ENCODE measurements around the gene POC1A.
"Not testable (repeated sequence)": the region's sequence is repeated elsewhere in the genome, so short reads cannot be mapped to it uniquely, and the experiment has no call there.

Gene POC1A

DNA sequence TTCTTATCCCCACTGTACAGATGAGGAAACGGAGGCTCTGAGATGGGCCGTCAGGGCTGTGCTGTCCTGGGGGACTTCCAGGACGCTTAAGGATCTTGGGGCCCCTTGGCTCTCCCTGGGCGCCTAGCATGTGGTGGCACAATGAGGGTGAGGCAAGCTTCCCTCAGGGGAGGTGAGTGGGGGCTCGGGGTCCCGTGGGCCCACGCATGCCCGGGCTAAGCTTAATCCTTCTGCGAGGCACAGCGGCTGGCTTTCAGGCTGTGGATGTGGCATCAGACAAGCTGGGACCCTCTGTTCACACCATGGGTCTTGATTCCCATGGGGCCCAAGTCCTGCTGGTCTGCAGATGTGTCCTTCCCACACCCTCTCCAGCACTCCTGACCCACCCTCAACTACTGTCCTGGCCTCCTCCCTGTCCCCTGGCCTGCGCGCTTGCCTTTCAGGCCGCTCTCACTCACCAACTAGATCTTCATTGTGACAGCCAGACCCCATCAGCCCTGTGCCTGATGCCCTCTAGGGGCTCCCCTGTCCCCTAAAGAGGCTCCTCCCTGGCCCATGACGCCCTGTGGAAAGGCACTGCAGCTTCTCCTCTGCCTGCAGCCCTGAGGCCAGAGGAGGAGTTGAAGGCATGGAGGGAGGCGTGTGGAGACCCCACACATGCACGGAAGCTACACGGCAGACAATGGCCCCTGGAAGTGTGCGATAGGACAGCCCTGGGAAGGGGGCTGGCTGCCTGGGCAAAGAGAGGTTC lies 109.2 kb downstream of the POC1A start:
- no peak for DNase-seq (ENCODE audit: low spot score)

DNA sequence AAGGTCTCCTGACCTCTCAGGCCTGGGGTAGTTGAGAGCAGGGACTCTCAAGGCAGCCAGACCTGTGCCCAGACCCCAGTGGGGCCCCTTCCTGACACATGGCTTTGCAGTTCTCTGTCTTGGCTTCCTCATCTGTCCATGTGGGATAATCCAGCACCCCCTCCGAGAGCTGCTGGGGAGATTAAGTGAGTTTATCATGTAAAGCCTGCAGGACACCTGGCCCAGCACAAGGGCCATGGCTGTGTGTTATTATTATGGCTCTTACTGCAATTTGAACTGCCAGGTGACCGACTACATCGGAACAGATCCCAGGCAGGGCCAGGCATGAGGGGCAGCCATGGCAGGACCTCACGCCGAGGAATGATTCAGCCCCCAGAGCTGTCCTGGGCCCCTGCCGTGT lies 110.5 kb downstream of the POC1A start:
- no peak for DNase-seq (ENCODE audit: low spot score)

DNA sequence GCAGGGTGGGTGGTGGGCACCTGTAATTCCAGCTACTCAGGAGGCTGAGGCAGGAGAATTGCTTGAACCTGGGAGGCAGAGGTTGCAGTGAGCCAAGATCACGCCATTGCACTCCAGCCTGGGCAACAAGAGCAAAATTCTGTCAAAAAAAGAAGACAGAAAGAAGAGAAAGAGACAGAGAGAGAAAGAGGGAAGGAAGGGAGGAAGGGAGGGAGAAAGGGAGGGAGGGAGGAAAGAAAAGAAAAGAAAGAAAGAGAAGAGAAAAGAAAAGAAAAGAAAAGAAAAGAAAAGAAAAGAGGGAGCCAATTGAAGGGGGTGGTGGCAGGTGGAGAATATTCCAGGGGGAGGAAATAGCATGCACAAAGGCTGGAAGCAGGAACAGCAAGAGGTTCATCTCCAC lies 111.2 kb downstream of the POC1A start:
- not testable (repeated sequence) for DNase-seq (ENCODE audit: low spot score)

DNA sequence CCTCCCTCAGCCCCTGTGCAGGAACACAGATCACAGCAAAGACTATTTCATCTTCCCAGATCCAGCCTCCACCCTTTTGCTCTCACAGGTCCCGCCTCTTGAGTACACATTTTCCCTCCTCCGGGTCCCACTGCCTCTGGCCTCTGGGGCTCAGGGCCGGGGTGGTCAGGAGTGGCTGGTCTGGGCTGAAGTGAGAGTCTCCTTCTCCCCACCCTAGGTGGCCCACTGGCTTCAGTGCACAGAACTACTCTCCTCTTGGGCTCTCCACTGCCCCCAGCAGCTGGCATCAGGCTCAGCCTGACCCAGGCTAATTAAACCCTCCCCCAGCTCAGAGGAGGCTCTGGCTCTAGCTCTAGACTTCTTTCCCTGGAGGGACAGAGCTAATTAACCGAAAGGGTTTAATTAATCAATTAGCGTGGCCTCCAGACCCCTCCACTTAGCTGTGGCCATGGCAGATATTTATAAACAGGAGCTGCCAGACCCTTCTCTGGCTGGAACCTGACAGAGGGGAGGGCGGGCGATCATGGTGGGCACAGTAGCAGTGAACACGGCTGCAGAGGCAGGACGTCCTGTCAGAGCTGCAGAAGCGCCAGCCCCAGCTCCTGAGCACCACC lies 113.0 kb downstream of the POC1A start:
- no peak for DNase-seq (ENCODE audit: low spot score)

DNA sequence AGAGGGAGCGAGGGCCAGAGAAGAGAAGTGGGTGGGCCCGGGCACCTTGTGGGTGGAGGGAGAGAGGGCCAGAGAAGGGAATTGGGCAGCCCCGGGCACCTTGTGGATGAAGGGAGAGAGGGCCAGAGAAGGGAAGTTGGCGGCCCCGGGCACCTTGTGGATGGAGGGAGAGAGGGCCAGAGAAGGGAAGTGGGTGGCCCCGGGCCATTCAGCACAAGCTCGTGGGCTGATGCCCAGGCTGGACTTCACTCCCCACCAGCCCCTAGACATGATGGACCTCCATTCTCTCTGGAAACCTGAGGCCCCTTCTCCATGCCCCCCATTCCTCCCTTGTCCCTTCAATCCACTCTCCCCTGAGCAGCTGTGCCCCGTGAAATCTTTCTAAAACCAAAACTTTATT lies 113.6 kb downstream of the POC1A start:
- no peak for DNase-seq (ENCODE audit: low spot score)

DNA sequence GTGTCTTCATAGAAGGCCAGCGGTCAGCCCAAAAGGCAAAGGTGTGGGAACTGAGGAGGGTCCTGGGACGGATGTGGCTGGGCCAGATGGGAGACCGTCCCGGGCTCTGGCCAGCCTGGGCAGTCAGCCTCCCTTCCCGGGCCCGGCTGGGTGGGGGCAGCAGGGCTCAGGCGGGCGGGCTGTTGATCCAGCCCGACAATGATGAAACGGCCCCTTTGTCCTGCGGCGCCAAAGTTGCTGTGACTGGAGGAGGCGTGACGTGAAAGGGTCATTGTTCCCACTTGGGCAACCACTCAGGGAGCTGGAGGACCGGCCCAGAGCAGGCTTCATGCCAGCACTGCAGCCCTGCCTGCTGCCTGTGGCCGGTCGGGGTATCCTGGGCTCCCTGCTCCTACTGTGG lies 114.4 kb downstream of the POC1A start:
- no peak for DNase-seq (ENCODE audit: low spot score)

DNA sequence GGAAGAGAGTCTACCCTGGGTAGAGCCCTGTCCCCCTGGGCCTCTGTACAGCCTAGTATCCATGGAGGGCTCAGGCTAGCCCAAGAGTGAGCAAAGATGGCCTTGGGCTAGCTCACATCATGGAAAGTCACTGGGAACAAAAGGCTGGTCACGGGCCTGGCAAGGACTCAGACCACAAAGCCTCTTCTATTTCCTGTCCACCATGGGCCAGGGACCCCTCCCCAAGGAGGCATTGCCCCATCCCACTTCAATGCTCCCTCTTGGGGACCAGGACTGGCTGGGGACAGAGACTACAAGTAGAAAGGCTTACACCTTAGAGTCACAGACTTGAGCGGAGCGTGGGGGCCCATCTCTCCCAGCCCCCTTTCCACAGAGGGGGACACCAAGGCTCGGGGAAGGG lies 114.8 kb downstream of the POC1A start:
- DNase-seq (ENCODE audit: low spot score), result no peak

DNA sequence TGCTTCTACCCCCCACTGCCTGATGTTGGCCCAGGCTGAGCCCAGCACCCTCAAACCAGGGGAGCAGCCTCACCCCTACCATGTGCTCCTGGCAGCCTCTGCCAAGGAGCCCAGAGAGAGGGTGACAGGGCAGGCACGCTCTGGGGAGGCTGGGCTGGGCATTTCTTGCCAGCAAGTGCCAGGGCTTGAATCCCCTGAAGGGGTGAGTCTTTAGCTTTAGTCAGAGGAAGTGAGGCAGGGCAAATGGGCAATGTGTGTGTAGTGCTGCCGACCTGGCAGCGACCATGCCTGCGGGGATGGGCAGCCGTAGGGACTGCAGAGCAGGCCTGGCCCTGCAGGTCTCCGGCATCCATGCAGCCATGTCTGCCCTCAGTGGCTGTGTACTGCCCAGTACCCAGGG lies 116.0 kb downstream of the POC1A start:
- DNase-seq (ENCODE audit: low spot score), result no peak

DNA sequence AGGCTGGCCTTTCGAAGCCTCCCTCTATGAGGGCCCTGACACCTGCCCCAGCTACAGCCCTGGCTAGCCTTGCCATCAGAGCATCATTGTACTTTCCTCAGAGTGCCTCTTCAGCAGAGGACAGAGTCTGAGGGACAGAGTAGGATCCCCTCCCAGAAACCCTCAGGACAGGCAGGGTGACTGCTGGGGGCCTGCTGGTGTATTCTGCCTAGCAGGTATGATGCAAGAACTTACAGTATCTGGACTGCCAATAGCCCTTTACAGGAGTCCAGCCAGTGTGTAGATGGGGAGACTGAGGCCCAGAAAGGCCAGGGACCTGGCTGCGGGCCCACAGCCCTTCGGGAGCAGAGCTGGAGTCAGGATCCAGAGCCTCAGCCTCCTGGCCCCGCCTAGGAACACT lies 116.9 kb downstream of the POC1A start:
- no peak for DNase-seq (ENCODE audit: low spot score)

DNA sequence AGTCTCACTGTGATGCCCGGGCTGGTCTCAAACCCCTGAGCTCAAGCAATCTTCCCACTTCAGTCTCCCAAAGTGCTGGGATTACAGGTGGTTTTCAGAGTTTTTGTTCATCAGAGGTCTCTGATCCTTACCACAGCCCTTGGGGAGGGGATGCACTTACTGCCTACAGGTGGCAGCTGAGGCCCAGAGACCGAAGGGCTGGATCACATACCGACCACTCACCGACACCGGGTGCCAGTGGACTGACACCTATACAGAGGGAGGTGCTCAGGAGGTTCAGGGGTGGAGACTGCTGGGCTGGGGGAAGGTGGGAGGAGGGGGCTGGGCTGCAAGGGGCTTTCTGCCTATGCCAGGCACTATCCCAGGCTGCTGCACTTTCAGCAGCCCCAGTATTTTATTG lies 117.4 kb downstream of the POC1A start:
- no peak for DNase-seq (ENCODE audit: low spot score)

DNA sequence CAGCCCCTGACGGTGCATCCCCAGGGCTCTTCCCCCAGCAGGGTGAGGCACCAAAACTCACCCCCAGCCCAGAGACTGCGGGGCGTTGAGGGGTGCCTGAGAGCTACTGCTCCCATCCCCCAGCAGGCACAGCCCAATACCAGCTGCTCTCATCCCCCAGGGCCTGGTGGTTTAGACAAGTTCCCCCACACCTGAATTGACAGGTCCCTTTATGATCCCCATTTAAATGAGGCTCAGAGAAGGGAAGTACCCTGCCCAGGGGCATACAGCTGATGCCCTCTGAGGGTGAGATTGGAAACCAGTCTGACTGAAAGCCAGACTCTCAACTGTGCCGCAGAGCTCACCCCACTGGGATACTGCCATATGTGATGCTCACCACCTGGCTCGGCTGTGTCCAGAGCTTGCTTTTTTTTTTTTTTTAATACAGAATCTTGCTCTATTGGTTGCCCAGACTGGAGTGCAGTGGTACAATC lies 118.0 kb downstream of the POC1A start:
- DNase-seq (ENCODE audit: low spot score), result no peak

DNA sequence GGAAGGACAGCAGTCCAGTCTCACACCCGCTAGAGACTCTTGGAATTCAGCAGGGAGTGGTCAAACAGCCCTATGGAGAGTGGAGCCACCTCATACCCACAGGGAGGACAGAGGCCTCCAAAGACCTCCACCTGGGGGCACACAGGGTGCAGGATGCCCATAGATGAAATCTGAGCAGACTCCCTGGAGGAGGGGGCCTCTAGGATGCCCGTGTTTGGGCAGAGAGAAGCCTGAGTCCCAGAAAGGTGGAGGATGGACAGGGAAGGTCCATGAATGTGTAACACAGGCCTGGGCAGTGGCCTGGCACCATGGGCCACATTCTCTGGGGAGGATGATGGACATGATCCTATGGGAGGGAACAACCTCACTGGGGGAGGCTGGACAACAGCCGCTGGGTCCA lies 119.6 kb downstream of the POC1A start:
- no peak for DNase-seq (ENCODE audit: low spot score)

DNA sequence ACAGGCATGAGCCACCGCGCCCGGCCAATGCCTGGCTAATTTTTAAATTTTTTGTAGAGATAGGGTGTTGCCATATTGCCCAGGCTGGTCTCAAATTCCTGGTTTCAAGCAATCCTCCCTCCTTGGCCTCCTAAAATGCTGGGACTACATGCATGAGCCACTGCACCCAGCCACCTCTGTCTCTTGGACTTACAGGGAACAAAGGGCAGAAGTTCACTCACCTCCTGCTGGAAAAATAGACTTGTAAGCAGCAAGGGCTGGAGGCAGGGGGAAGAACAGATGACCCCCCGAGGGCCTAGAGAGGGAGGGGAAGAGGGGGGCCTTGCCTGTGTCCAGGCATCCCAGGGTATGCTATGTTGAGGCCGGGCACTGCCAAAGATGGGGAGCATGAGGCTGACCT lies 120.0 kb downstream of the POC1A start:
- no peak for DNase-seq (ENCODE audit: low spot score)

DNA sequence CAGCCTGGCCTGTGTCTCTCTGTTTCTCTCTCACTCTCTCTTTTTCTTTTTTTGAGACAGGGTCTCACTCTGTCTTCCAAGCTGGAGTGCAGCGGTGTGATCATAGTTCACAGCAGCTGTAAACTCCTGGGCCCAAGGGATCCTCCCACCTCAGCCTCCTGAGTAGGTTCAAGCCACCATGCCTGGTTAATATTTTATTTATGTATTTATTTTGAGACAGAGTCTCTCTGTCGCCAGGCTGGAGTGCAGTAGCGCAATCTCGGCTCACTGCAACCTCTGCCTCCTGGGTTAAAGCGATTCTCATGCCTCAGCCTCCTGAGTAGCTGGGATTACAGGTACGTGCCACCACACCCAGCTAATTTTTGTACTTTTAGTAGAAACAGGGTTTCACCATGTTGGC lies 120.5 kb downstream of the POC1A start:
- DNase-seq (ENCODE audit: low spot score), result not testable (repeated sequence)

DNA sequence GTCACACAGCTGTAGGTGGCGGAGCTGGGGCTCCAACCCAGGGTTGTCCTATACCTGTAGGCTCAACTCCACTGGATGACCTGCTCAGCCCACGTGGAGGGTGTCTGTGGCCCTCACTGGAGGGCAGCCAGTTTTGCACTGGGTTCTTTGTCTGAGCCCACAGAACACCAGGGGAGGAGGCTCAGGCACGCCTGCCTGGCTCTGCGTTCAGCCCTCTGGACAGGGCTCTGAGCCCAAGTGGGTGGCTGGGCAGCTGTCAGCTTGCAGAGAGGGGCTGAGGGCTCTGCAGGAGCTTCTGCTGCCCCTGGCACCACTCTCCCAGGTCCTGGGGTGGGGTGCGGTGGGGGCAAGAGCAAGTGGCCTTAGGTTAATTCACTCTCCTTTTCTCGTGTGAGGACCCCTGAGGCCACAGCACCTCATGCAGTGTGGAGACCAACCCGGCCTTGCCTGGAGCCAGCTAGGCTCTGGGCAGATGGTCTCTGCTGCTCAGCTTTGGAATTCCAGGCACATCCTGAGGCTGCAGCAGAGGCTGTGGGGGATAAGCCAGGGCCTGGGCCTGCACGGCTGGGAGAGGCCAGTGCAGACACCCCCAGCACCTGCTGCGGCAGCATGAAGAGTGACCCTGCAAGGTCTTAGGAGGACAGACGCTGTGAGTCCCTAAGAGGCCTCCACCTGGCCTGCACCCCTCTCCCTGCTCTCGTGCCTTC lies 121.4 kb downstream of the POC1A start:
- DNase-seq (ENCODE audit: low spot score), result no peak

DNA sequence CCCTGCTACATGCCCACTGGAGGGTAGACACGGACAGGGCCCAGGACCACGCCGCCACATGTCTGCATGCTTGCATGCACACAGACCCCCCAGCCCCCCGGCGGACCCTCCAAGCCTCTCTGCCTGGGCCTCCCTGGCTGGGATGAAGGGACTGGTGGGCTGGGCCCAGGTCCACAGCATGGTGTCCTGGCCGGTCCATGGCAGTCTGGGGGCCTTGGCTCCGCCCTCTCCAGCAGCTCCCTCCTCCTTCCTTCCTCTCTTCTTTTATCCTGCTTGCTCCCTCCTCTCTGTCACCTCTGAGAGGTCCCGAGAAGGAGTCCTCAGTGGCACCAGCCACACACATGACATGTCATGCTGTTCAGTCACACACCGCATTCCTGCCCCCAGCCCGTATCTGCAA lies 122.3 kb downstream of the POC1A start:
- no peak for DNase-seq (ENCODE audit: low spot score)

DNA sequence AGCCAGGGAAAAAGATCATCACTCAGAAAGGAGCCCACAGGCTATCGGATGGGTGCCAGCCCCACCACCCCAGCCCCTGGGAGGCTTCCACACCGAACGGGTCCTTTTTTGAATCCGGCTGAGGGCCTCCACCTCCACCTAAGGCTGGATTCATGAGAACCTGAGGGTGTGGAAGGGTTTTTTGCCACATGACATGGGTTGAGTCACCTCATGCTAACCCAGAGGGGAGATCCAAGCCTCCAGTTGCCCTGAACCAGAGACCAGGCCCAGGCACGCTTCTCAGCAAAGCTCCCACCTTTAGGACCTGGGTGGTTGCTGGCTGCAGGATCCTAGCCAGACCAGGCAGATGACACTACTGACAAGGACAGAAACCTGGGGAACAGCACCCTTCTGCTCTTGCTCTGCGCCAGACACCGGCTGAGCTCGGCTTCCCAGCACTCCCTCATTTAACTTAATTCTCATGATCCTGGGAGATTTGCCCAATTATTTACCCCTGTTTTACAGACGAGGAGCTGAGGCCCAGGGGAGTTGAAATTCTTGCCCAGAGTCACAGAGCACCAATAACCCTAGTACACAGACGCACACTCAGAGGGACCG lies 123.4 kb downstream of the POC1A start:
- no peak for DNase-seq (ENCODE audit: low spot score)

DNA sequence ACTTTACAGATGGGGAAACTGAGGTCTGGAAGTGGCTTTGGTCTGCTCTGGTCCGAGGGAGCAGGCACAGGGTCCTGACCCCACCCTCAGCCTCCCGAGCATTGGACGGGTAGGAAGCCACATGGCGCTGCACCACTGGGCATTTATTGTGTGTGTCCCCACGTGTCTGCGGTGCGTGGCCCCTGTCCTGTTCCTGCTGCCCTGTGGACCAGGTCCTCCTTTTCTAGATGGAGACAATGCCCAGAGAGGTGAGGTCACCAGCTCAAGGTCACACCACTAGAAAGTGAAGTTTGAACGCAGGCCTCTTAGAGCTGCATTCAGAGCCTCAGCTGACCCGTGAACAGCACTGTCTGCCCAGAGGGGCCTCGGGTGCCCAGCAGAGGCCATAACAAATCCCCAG lies 124.7 kb downstream of the POC1A start:
- DNase-seq (ENCODE audit: low spot score), result no peak

DNA sequence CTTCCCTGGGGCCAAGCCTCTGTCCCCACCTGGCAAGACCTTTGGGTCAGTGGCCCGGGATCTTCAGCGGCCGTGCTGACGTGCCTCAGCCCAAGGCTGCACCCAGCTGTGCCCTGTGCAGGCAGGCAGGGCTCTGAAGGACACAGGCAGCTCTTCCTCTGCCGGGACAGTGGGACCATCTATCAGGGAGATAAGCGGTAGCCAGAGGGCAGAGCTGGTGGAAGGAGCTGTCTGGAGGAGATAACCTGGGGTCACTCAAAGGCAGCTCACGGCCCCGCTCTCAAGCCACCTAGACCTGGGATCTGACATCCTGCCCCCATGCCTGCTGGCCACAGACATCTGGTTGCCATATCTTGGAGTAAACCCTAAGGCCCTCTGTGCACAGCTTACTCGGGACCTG lies 125.2 kb downstream of the POC1A start:
- no peak for DNase-seq (ENCODE audit: low spot score)

DNA sequence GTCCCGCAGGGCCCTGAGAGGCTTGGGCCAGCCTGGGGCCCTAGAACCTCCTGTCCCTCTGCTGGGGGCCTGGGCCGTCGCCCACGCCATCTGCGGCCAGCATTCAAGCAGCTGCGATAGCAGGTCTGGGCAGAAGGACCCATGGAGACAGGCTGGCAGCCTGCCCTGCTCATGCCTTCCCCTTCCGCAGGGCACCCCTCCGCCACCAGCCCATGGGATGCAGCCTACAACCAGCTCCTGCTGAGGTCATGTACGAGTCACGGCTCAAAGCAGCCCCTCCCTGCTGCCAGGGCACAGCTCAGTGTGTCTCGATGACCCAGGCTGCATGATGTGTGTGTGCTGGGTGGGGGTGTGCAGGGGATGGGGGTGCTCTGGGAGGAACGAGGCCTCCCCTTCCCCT lies 125.7 kb downstream of the POC1A start:
- no peak for DNase-seq (ENCODE audit: low spot score)

DNA sequence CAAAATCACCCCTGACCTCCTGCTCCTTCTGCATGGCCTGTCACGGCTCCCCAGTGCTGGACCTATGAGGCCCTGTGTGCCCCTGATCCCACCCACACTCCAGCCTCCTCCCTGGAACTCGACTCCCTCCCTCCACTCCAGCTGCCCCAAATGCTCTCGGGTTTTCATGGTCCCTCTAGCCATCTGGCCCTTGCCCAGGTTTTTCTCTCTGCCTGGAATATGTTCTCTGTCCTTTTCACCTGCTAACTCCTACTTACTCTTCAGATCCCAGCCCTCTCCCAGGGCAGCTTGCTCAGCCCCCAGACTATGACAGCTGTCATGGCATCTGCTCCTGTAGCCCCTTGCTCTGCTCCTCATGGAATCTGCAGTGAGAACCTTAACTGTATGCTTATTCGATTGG lies 128.2 kb downstream of the POC1A start:
- DNase-seq (ENCODE audit: low spot score), result no peak

DNA sequence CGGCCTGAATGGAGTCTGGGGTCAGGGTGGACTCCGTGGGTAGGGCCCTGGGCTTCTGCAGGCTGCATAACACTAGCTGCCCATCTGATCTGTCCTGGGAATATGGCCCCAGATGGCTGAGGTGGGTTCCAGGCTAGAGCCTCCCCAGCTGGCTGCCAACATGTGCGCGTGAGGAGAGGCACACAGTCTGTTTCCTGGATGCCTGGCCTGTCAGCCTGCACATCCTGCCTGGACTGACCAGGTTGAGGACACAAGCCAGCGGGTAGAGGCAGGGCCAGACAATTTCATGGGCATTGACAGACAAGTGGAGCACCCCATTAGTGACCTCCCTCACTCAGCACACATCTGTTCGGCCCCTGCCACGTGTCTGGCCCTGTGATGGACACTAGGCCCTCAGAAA lies 128.8 kb downstream of the POC1A start:
- DNase-seq (ENCODE audit: low spot score), result no peak
